Measurements from ENCODE around the gene COG5. TPM values are rescaled to one million over a fixed set of nuclear protein-coding genes. Genes with fewer than 3 reads are reported as not detected.

The COG5 gene
- total and polyA plus RNA-seq, 2 of the 8 experiments (the other 6 are each of a cell fraction or from before 2014, with no cell fraction given), result 10.5 to 28.1 TPM

DNA sequence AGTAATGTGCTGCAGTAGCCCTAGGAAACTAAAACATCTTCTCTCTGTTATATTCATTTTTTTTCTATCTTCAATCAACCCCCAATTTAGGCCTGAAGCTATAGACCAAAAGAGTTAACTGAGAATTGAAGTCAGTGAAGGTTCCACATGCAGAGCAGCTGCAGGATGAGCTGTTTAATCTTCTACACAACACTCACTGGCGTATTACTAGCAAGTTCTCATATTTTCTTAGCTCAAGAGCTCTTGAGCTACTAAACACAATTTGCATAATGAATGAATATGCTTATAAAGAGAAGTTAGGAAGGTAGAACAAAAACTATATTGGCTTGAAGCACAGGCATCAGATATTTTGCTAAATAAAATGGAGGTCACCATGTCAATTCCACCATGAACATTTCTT, 135.1 kb downstream of the COG5 start (continued):
- TF ChIP-seq, protein P1, sequence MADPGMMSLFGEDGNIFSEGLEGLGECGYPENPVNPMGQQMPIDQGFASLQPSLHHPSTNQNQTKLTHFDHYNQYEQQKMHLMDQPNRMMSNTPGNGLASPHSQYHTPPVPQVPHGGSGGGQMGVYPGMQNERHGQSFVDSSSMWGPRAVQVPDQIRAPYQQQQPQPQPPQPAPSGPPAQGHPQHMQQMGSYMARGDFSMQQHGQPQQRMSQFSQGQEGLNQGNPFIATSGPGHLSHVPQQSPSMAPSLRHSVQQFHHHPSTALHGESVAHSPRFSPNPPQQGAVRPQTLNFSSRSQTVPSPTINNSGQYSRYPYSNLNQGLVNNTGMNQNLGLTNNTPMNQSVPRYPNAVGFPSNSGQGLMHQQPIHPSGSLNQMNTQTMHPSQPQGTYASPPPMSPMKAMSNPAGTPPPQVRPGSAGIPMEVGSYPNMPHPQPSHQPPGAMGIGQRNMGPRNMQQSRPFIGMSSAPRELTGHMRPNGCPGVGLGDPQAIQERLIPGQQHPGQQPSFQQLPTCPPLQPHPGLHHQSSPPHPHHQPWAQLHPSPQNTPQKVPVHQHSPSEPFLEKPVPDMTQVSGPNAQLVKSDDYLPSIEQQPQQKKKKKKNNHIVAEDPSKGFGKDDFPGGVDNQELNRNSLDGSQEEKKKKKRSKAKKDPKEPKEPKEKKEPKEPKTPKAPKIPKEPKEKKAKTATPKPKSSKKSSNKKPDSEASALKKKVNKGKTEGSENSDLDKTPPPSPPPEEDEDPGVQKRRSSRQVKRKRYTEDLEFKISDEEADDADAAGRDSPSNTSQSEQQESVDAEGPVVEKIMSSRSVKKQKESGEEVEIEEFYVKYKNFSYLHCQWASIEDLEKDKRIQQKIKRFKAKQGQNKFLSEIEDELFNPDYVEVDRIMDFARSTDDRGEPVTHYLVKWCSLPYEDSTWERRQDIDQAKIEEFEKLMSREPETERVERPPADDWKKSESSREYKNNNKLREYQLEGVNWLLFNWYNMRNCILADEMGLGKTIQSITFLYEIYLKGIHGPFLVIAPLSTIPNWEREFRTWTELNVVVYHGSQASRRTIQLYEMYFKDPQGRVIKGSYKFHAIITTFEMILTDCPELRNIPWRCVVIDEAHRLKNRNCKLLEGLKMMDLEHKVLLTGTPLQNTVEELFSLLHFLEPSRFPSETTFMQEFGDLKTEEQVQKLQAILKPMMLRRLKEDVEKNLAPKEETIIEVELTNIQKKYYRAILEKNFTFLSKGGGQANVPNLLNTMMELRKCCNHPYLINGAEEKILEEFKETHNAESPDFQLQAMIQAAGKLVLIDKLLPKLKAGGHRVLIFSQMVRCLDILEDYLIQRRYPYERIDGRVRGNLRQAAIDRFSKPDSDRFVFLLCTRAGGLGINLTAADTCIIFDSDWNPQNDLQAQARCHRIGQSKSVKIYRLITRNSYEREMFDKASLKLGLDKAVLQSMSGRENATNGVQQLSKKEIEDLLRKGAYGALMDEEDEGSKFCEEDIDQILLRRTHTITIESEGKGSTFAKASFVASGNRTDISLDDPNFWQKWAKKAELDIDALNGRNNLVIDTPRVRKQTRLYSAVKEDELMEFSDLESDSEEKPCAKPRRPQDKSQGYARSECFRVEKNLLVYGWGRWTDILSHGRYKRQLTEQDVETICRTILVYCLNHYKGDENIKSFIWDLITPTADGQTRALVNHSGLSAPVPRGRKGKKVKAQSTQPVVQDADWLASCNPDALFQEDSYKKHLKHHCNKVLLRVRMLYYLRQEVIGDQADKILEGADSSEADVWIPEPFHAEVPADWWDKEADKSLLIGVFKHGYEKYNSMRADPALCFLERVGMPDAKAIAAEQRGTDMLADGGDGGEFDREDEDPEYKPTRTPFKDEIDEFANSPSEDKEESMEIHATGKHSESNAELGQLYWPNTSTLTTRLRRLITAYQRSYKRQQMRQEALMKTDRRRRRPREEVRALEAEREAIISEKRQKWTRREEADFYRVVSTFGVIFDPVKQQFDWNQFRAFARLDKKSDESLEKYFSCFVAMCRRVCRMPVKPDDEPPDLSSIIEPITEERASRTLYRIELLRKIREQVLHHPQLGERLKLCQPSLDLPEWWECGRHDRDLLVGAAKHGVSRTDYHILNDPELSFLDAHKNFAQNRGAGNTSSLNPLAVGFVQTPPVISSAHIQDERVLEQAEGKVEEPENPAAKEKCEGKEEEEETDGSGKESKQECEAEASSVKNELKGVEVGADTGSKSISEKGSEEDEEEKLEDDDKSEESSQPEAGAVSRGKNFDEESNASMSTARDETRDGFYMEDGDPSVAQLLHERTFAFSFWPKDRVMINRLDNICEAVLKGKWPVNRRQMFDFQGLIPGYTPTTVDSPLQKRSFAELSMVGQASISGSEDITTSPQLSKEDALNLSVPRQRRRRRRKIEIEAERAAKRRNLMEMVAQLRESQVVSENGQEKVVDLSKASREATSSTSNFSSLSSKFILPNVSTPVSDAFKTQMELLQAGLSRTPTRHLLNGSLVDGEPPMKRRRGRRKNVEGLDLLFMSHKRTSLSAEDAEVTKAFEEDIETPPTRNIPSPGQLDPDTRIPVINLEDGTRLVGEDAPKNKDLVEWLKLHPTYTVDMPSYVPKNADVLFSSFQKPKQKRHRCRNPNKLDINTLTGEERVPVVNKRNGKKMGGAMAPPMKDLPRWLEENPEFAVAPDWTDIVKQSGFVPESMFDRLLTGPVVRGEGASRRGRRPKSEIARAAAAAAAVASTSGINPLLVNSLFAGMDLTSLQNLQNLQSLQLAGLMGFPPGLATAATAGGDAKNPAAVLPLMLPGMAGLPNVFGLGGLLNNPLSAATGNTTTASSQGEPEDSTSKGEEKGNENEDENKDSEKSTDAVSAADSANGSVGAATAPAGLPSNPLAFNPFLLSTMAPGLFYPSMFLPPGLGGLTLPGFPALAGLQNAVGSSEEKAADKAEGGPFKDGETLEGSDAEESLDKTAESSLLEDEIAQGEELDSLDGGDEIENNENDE (IDR thresholded peaks at IDR 0.05; ENCODE audit: insufficient replicate concordance, low read length), result no peak
- TF ChIP-seq CREB1 (IDR thresholded peaks at IDR 0.05), result no peak
- TF ChIP-seq NRF1 (IDR thresholded peaks at IDR 0.05; ENCODE audit: low read depth, low read length), result no peak
- no peak for TF ChIP-seq PHF8 (conservative IDR thresholded peaks at IDR 0.05; ENCODE audit: low read depth, low read length)
- no peak for TF ChIP-seq SP1 (IDR thresholded peaks at IDR 0.05; ENCODE audit: low read depth, low read length)
- no peak for TF ChIP-seq GTF2F1 (IDR thresholded peaks at IDR 0.05; ENCODE audit: borderline replicate concordance, low read depth, low read length)
- TF ChIP-seq, protein P2, sequence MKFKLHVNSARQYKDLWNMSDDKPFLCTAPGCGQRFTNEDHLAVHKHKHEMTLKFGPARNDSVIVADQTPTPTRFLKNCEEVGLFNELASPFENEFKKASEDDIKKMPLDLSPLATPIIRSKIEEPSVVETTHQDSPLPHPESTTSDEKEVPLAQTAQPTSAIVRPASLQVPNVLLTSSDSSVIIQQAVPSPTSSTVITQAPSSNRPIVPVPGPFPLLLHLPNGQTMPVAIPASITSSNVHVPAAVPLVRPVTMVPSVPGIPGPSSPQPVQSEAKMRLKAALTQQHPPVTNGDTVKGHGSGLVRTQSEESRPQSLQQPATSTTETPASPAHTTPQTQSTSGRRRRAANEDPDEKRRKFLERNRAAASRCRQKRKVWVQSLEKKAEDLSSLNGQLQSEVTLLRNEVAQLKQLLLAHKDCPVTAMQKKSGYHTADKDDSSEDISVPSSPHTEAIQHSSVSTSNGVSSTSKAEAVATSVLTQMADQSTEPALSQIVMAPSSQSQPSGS (IDR thresholded peaks at IDR 0.05; ENCODE audit: low read length), result no peak
- no peak for TF ChIP-seq KDM1A (IDR thresholded peaks at IDR 0.05; ENCODE audit: borderline replicate concordance, low read length)
- no peak for TF ChIP-seq GABPA (IDR thresholded peaks at IDR 0.05; ENCODE audit: borderline replicate concordance, insufficient read depth, low read length)
- TF ChIP-seq BCL11A (IDR thresholded peaks at IDR 0.05; ENCODE audit: low read depth in 2 of 2, low read length in 2 of 2), result no peak
- no peak for TF ChIP-seq FOSL1 (IDR thresholded peaks at IDR 0.05; ENCODE audit: insufficient read depth, low read depth, low read length)
